ENCODE measurements around the gene SHC1.
A peak's percentile ranks its signal among the peaks of the same experiment; 100 is the strongest.

Gene SHC1

GRCh38 chr1:154970631-154971340, at the start of gene SHC1:
SHC1 (minus strand) TSS chr1:154970747; CDS start chr1:154970526, 221 bp downstream.
- DNase-seq (ENCODE audit: extremely low read depth, low read depth): peak; percentile 87
- TF ChIP-seq CTCF (IDR thresholded peaks at IDR 0.05; ENCODE audit: low read depth, low read length): no peak

GRCh38 chr1:155019377-155020245, 49.1 kb upstream of the SHC1 start:
- no peak for TF ChIP-seq CTCF (IDR thresholded peaks at IDR 0.05; ENCODE audit: low read depth, low read length)
- no peak for DNase-seq (ENCODE audit: extremely low read depth, low read depth)

- no peak for DNase-seq (ENCODE audit: extremely low read depth, low read depth)
- TF ChIP-seq CTCF (IDR thresholded peaks at IDR 0.05; ENCODE audit: low read depth, low read length): no peak
Measured at GRCh38 chr1:155018617-155019348, 48.2 kb upstream of the SHC1 start.

GRCh38 chr1:155017946-155018316, 47.4 kb upstream of the SHC1 start:
- no peak for TF ChIP-seq CTCF (IDR thresholded peaks at IDR 0.05; ENCODE audit: low read depth, low read length)
- DNase-seq (ENCODE audit: extremely low read depth, low read depth): no peak

GRCh38 chr1:155017041-155017945, 46.7 kb upstream of the SHC1 start:
- peak; percentile 68 for DNase-seq (ENCODE audit: extremely low read depth, low read depth)
- no peak; the same call in none of the 2 replicates for TF ChIP-seq CTCF (IDR thresholded peaks at IDR 0.05; ENCODE audit: low read depth, low read length)

- no peak for DNase-seq (ENCODE audit: extremely low read depth, low read depth)
- no peak for TF ChIP-seq CTCF (IDR thresholded peaks at IDR 0.05; ENCODE audit: low read depth, low read length)
Measured at GRCh38 chr1:155016231-155016831, 45.8 kb upstream of the SHC1 start.
